Measurements from ENCODE around the gene ERFL. TPM values are rescaled to one million over a fixed set of nuclear protein-coding genes. Genes with fewer than 3 reads are reported as not detected.

Gene ERFL
- total and polyA plus RNA-seq, 2 donors (not counting 1 experiment from before 2014, with no cell fraction given), result 2.3 to 5.5 TPM

DNA sequence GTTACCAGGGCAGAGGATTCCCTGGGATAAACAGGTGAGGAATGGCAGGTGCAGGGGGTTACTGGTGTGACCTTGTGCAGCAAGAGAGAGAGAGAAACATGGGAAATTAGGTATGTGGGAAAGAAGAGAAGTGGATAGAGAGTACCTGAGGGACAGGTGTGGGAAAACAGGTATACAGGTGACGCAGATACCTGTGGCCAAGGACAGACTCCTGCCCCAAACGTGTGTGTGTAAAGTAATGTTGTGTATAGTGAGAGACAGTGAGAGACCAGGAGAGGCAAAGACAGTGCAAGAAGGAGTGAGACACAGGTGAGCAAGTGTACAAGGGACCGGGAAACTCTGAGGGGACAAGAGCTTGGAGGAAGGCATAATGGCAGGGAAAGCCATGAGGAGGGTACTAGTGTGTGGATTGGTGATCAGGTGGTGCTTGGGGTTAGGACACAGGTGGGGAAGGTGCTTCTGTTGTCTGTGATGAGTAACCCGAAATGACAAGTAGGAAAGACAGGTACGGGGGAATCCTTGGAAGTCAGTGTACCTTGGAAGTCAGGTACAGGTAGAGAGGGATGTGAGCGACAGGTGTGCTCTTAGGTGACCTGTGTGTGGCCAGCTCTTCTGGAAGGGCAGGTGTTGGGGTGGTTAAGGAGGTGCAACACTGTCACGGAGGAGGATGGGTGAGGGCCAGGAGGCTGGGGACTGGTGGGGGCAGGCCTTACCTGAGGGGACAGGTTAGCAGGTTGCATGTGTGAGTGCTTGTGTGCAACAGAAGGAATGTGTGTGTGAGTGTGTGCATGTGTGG is 2.8 kb downstream of the ERFL start:
- POLR2A ChIA-PET, result interaction anchor here (1.0 kb wide), 1 partner anchor 19 kb away, joined by 3 read pairs; no protein-coding TSS in a partner anchor
- peaks cover 0 to 48% (median 17%) of the 10 kb centered on the region in 4 experiments for H3K27me3 ChIP-seq (replicated peaks in 1 of 4; ENCODE audit: control extremely low read depth in 1 of 4, control insufficient read depth in 3 of 4, insufficient read depth in 4 of 4, low read length in 3 of 4)
- peak; percentile 22 for DNase-seq

More for the DNA sequence above, 2.8 kb downstream of the ERFL start:
- H2AFZ ChIP-seq (ENCODE audit: insufficient read depth, low read depth, low read length, poor library complexity, severe bottlenecking), result no peak overlapping the region
- no peak overlapping the region for H3K27ac Mint-ChIP-seq
- peaks cover 20% of the 10 kb centered on the region for H3K27me3 Mint-ChIP-seq
- peaks cover 67 to 72% of the 10 kb centered on the region in 2 donors for H3K4me1 ChIP-seq (ENCODE audit: control insufficient read depth in 2 of 2, insufficient read depth in 2 of 2, low read length in 2 of 2)
- H4K20me1 ChIP-seq (ENCODE audit: control insufficient read depth, insufficient read depth, low read length, poor library complexity, severe bottlenecking), result no peaks in the 10 kb centered on the region
- H3K79me2 ChIP-seq (ENCODE audit: control insufficient read depth, insufficient read depth, low read length), result peaks cover 10% of the 10 kb centered on the region
- no peaks in the 10 kb centered on the region for H3K36me3 ChIP-seq (replicated peaks in 1 of 2; ENCODE audit: control extremely low read depth in 1 of 2, control insufficient read depth in 1 of 2, extremely low read depth in 1 of 2, insufficient read depth in 2 of 2, low read length in 1 of 2)
- H3K27ac ChIP-seq (ENCODE audit: low read length in 2 of 2), result no peak overlapping the region
- H3K9me3 ChIP-seq (ENCODE audit: control extremely low read depth in 1 of 3, control insufficient read depth in 2 of 3, insufficient read depth in 1 of 3, low read length in 2 of 3), result peaks cover 0 to 10% (median 0%) of the 10 kb centered on the region in 3 donors
- ATAC-seq (ENCODE audit: low read depth), result no peak
- H3K4me3 Mint-ChIP-seq, result no peak overlapping the region
- H3K9me3 Mint-ChIP-seq (ENCODE audit: insufficient read depth), result no peaks in the 10 kb centered on the region
- CTCF ChIA-PET, result interaction anchor here (1.3 kb wide), 1 partner anchor 53 kb away, joined by 4 read pairs; no protein-coding TSS in a partner anchor
- intact Hi-C loops (cut with micrococcal nuclease), result no loop called here
- H3K4me1 Mint-ChIP-seq, result peaks cover 39% of the 10 kb centered on the region
- no peak overlapping the region for H3K4me3 ChIP-seq (ENCODE audit: control extremely low read depth in 1 of 5, extremely low read depth in 1 of 5, insufficient read depth in 1 of 5, low read depth in 2 of 5, low read length in 4 of 5)
- H3K4me2 ChIP-seq (replicated peaks; ENCODE audit: low read depth, low read length, poor library complexity, severe bottlenecking), result no peak overlapping the region
- WGBS (ENCODE audit: insufficient coverage), result 80% methylated on average over 7 of the region's 7 CpGs
- TF ChIP-seq EZH2 (IDR thresholded peaks at IDR 0.05; ENCODE audit: borderline replicate concordance, insufficient read depth, low read depth, low read length, poor library complexity, severe bottlenecking), result no peak
- TF ChIP-seq, protein P1, sequence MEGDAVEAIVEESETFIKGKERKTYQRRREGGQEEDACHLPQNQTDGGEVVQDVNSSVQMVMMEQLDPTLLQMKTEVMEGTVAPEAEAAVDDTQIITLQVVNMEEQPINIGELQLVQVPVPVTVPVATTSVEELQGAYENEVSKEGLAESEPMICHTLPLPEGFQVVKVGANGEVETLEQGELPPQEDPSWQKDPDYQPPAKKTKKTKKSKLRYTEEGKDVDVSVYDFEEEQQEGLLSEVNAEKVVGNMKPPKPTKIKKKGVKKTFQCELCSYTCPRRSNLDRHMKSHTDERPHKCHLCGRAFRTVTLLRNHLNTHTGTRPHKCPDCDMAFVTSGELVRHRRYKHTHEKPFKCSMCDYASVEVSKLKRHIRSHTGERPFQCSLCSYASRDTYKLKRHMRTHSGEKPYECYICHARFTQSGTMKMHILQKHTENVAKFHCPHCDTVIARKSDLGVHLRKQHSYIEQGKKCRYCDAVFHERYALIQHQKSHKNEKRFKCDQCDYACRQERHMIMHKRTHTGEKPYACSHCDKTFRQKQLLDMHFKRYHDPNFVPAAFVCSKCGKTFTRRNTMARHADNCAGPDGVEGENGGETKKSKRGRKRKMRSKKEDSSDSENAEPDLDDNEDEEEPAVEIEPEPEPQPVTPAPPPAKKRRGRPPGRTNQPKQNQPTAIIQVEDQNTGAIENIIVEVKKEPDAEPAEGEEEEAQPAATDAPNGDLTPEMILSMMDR (IDR thresholded peaks at IDR 0.05), result no peak
- H3K9ac ChIP-seq (ENCODE audit: low read length), result no peak overlapping the region
